PC-9 (cell line): ENCODE results near the gene SYT1.

Source experiments
- CTCF ChIP-seq: fragments of 200-600 bp; sonication (generic); conservative IDR thresholded peaks from 2 replicates; pipeline ENCODE4 v1.6.1; 2017; ENCODE audit warnings: mixed run types, antibody characterized with exemption, mild to moderate bottlenecking, moderate library complexity
- EZH2 ChIP-seq: fragments of 200-600 bp; sonication (generic); IDR thresholded peaks from 2 replicates; pipeline ENCODE4 v1.8.0; 2017; ENCODE audit warnings: antibody characterized with exemption, low read depth

DNA sequence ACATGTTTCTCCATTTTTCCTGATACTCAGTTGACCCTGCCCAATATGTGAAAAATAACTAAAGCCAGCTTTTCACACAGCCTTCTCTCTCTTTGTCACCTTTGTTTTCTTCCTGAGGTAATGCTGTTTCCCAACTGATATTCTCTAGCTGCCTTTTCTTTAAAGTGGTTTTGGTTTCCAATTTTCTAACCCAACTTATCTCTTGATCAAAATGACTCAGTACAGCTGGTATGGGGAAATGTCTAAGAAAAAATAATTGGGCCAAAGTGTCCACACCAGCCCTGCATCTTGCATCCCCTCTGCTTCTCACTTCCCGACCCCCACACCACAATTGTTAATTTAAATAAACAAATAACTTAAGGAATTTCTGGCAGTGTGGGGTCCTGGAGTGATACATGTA lies 193.8 kb downstream of the SYT1 start:
- TF ChIP-seq CTCF: no peak
- TF ChIP-seq EZH2: no peak
